RWPE2 (cell line): Measurements from ENCODE around the gene ODR4.
"Not testable (repeated sequence)": the region's sequence is repeated elsewhere in the genome, so short reads cannot be mapped to it uniquely, and the experiment has no call there.

Experiments used
- ATAC-seq: fragments of 200-7000 bp; cut with Tn5 transposase; 3 replicates; pipeline ENCODE4 v1.9.1; 2021; ENCODE audit warnings: low read depth
- DNase-seq: peaks from one replicate; pipeline ENCODE4 v3.0.0-alpha.2; 2020; ENCODE audit warnings: low spot score
- H3K27ac ChIP-seq: fragments of 450-650 bp; 2 replicates; pipeline ENCODE4 v1.5.1; 2017; ENCODE audit warnings: mild to moderate bottlenecking; ENCODE audit not compliant: poor library complexity, severe bottlenecking
- H3K27me3 ChIP-seq: fragments of 250-450 bp; sonication (Bioruptor Pico); 2 replicates; pipeline ENCODE4 v1.5.1; 2021; ENCODE audit warnings: mild to moderate bottlenecking, moderate library complexity; ENCODE audit not compliant: insufficient read depth, poor library complexity, severe bottlenecking
- H3K36me3 ChIP-seq: fragments of 250-450 bp; sonication (Bioruptor Pico); 2 replicates; pipeline ENCODE4 v1.5.1; 2020; ENCODE audit warnings: low read depth, mild to moderate bottlenecking, moderate library complexity
- H3K4me1 ChIP-seq: fragments of 250-450 bp; sonication (Bioruptor Pico); 2 replicates; pipeline ENCODE4 v1.5.1; 2021; ENCODE audit warnings: mild to moderate bottlenecking, moderate library complexity; ENCODE audit not compliant: insufficient read depth, poor library complexity, severe bottlenecking
- H3K4me3 ChIP-seq: fragments of 250-450 bp; sonication (Bioruptor Pico); 2 replicates; pipeline ENCODE4 v1.5.1; 2021; ENCODE audit warnings: mild to moderate bottlenecking, moderate library complexity; ENCODE audit not compliant: severe bottlenecking
- H3K9me3 ChIP-seq: fragments of 250-450 bp; sonication (Bioruptor Pico); 2 replicates; pipeline ENCODE4 v1.5.1; 2021; ENCODE audit warnings: mild to moderate bottlenecking, moderate library complexity; ENCODE audit not compliant: severe bottlenecking
- CTCF ChIP-seq: fragments of 450-650 bp; IDR thresholded peaks from one replicate; pipeline ENCODE4 v1.5.1; 2017; ENCODE audit warnings: mild to moderate bottlenecking, moderate library complexity; ENCODE audit not compliant: poor library complexity, severe bottlenecking

The ODR4 gene

GRCh38 chr1:186454981-186455380 lies 79.3 kb downstream of the ODR4 start:
- Histone ChIP-seq H3K4me1 (no peaks in the 10 kb centered on the region), H3K27ac (no peak overlapping the region), H3K4me3 (no peak overlapping the region), H3K36me3 (no peaks in the 10 kb centered on the region), H3K27me3 (no peaks in the 10 kb centered on the region), H3K9me3 (no peaks in the 10 kb centered on the region)
- no peak for DNase-seq
- no peak for ATAC-seq
- no peak for TF ChIP-seq CTCF

GRCh38 chr1:186456729-186457255 lies 81.2 kb downstream of the ODR4 start:
- H3K4me3 ChIP-seq: no peak overlapping the region
- no peak for TF ChIP-seq CTCF
- no peaks in the 10 kb centered on the region for H3K9me3 ChIP-seq
- ATAC-seq (no peak), DNase-seq (no peak)
- H3K27ac ChIP-seq: no peak overlapping the region
- no peaks in the 10 kb centered on the region for H3K4me1 ChIP-seq
- no peaks in the 10 kb centered on the region for H3K27me3 ChIP-seq
- no peaks in the 10 kb centered on the region for H3K36me3 ChIP-seq

- H3K27me3 ChIP-seq, H3K9me3 ChIP-seq, H3K4me3 ChIP-seq, H3K4me1 ChIP-seq, DNase-seq, H3K36me3 ChIP-seq, H3K27ac ChIP-seq, ATAC-seq: not testable (repeated sequence)
Observed at GRCh38 chr1:186459161-186459560, 83.5 kb downstream of the ODR4 start.

- Histone ChIP-seq H3K27me3 (no peaks in the 10 kb centered on the region), H3K4me3 (no peak within 1 kb of the TSS), H3K4me1 (no peaks in the 10 kb centered on the region), H3K27ac (no peak within 1 kb of the TSS), H3K36me3 (no peaks in the 10 kb centered on the region), H3K9me3 (no peaks in the 10 kb centered on the region)
- no peak for ATAC-seq
- no peak for DNase-seq
- no peak for TF ChIP-seq CTCF
Observed at GRCh38 chr1:186461014-186461413, 85.4 kb downstream of the ODR4 start, which contains the start of gene PDC. Gene PDC, minus strand, starts transcription at chr1:186461114. Its CDS starts 11,655 bp downstream, at chr1:186449459.

GRCh38 chr1:186463511-186463910 lies 87.9 kb downstream of the ODR4 start:
- Histone ChIP-seq H3K4me1 (no peaks in the 10 kb centered on the region), H3K27ac (no peak overlapping the region), H3K36me3 (no peaks in the 10 kb centered on the region), H3K9me3 (no peaks in the 10 kb centered on the region), H3K4me3 (no peak overlapping the region), H3K27me3 (no peaks in the 10 kb centered on the region)
- TF ChIP-seq CTCF: no peak
- DNase-seq: no peak
- ATAC-seq: no peak
